OCI-LY3 (cell line): ENCODE data around the gene RABL2B.

Experiments used
- H2AFZ ChIP-seq: fragments of 200-600, 300-600 bp; shearing (Covaris generic); 2 replicates; pipeline ENCODE4 v1.6.0; 2014; ENCODE audit warnings: antibody characterized with exemption, low read depth, low read length
- H3K27ac ChIP-seq: fragments of 200-600, 300-600 bp; sonication (generic); 2 replicates; pipeline ENCODE4 v1.5.1; 2014; ENCODE audit warnings: mild to moderate bottlenecking, low read length, moderate library complexity, mixed read lengths
- H3K27me3 ChIP-seq: fragments of 200-600, 300-600 bp; sonication (generic); 2 replicates; pipeline ENCODE4 v1.6.1; 2014; ENCODE audit warnings: low read depth, low read length, mixed read lengths
- H3K36me3 ChIP-seq: fragments of 200-600, 300-600 bp; sonication (generic); replicated peaks from 2 replicates; pipeline ENCODE3; 2014; ENCODE audit warnings: low read depth, low read length, mixed read lengths
- H3K4me1 ChIP-seq: fragments of 300-600, 200-600 bp; sonication (generic); 2 replicates; pipeline ENCODE4 v1.6.1; 2014; ENCODE audit warnings: low read length, mixed read lengths
- H3K4me2 ChIP-seq: fragments of 200-600, 300-600 bp; sonication (generic); 2 replicates; pipeline ENCODE4 v1.6.1; 2014; ENCODE audit warnings: low read length, mixed read lengths
- H3K4me3 ChIP-seq: fragments of 300-600, 200-600 bp; sonication (generic); 2 replicates; pipeline ENCODE4 v1.5.1; 2014; ENCODE audit warnings: antibody characterized with exemption, mild to moderate bottlenecking, low read length, moderate library complexity
- H3K79me2 ChIP-seq: fragments of 300-600, 200-600 bp; shearing (Covaris generic); 2 replicates; pipeline ENCODE4 v1.6.1; 2014; ENCODE audit warnings: mild to moderate bottlenecking, low read length, mixed read lengths
- H3K9ac ChIP-seq: fragments of 300-600, 200-600 bp; shearing (Covaris generic); 2 replicates; pipeline ENCODE4 v1.6.0; 2014; ENCODE audit warnings: mild to moderate bottlenecking, low read length, moderate library complexity
- H3K9me3 ChIP-seq: fragments of 200-600, 300-600 bp; shearing (Covaris generic); 2 replicates; pipeline ENCODE4 v1.6.1; 2014; ENCODE audit warnings: low read length, mixed read lengths; ENCODE audit not compliant: insufficient read depth
- H4K20me1 ChIP-seq: fragments of 200-600, 300-600 bp; sonication (generic); 2 replicates; pipeline ENCODE4 v1.6.1; 2016; ENCODE audit warnings: low read length, mixed read lengths; ENCODE audit not compliant: insufficient read depth
- CTCF ChIP-seq: fragments of 200-600, 300-600 bp; sonication (generic); IDR thresholded peaks from 2 replicates; pipeline ENCODE4 v1.5.1; 2014; ENCODE audit warnings: antibody characterized with exemption, low read length, low read depth
- EZH2phosphoT487 ChIP-seq: fragments of 200-600 bp; shearing (Covaris generic); IDR thresholded peaks from 2 replicates; pipeline ENCODE4 v1.6.1; 2018; ENCODE audit warnings: antibody characterized with exemption, mixed run types, low read depth

Gene RABL2B

GRCh38 chr22:50730013-50730891 is 53.2 kb downstream of the RABL2B start:
- no peak overlapping the region for H3K4me3 ChIP-seq
- H3K79me2 ChIP-seq: no peaks in the 10 kb centered on the region
- no peaks in the 10 kb centered on the region for H3K36me3 ChIP-seq
- no peaks in the 10 kb centered on the region for H3K9me3 ChIP-seq
- 0 out of 2 replicates have a peak, but pooled peaks cover 2% of the 10 kb centered on the region for H3K27me3 ChIP-seq
- no peak overlapping the region for H3K27ac ChIP-seq
- H3K4me1 ChIP-seq: peaks cover 9% of the 10 kb centered on the region
- no peaks in the 10 kb centered on the region for H4K20me1 ChIP-seq
- no peak overlapping the region for H3K9ac ChIP-seq
- no peak overlapping the region for H3K4me2 ChIP-seq
- H2AFZ ChIP-seq: no peak overlapping the region
- TF ChIP-seq EZH2phosphoT487 (no peak), CTCF (no peak)

GRCh38 chr22:50729391-50730012 is 53.9 kb downstream of the RABL2B start:
- 0 out of 2 replicates have a peak, but pooled peaks cover 2% of the 10 kb centered on the region for H3K27me3 ChIP-seq
- H3K36me3 ChIP-seq: no peaks in the 10 kb centered on the region
- no peak overlapping the region for H3K4me3 ChIP-seq
- H3K9me3 ChIP-seq: no peaks in the 10 kb centered on the region
- H3K9ac ChIP-seq: no peak overlapping the region
- H2AFZ ChIP-seq: no peak overlapping the region
- no peaks in the 10 kb centered on the region for H4K20me1 ChIP-seq
- H3K4me1 ChIP-seq: peaks cover 9% of the 10 kb centered on the region
- no peak overlapping the region for H3K27ac ChIP-seq
- H3K79me2 ChIP-seq: no peaks in the 10 kb centered on the region
- H3K4me2 ChIP-seq: no peak overlapping the region
- TF ChIP-seq CTCF (no peak), EZH2phosphoT487 (no peak)

- no peaks in the 10 kb centered on the region for H3K36me3 ChIP-seq
- no peaks in the 10 kb centered on the region for H3K79me2 ChIP-seq
- TF ChIP-seq EZH2phosphoT487 (no peak), CTCF (no peak)
- no peak overlapping the region for H3K4me3 ChIP-seq
- no peak overlapping the region for H3K27ac ChIP-seq
- H3K4me2 ChIP-seq: no peak overlapping the region
- H3K27me3 ChIP-seq: 0 out of 2 replicates have a peak, but pooled peaks cover 2% of the 10 kb centered on the region
- H4K20me1 ChIP-seq: no peaks in the 10 kb centered on the region
- H2AFZ ChIP-seq: no peak overlapping the region
- no peak overlapping the region for H3K9ac ChIP-seq
- peaks cover 15% of the 10 kb centered on the region for H3K4me1 ChIP-seq
- H3K9me3 ChIP-seq: no peaks in the 10 kb centered on the region
Observed at GRCh38 chr22:50728523-50728931, 54.9 kb downstream of the RABL2B start.
